Iris pigment epithelial cell (primary cell): ENCODE data around the gene IGF2BP2.

Experiments used
- DNase-seq: peaks from one replicate; pipeline ENCODE4 v3.0.0-alpha.2; 2011; ENCODE audit warnings: low read depth

IGF2BP2 gene

GRCh38 chr3:185732782-185733181 is 92.1 kb downstream of the IGF2BP2 start:
- DNase-seq = peak; percentile 96

DNA sequence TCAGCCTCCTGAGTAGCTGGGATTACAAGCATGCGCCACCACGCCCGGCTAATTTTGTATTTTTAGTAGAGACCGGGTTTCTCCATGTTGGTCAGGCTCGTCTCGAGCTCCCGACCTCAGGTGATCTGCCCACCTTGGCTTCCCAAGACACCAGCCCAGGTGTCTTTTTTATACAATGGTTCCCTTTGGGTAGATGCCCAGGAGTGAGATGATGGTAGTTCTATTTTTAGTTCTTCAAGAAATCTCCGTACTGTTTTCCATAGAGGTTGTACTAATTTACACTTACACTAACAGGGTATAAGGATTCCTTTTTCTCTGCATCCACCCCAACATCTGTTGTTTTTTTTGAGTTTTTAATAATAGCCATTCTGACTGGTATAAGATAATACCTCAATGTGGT is 94.3 kb downstream of the IGF2BP2 start:
- DNase-seq = no peak

DNA sequence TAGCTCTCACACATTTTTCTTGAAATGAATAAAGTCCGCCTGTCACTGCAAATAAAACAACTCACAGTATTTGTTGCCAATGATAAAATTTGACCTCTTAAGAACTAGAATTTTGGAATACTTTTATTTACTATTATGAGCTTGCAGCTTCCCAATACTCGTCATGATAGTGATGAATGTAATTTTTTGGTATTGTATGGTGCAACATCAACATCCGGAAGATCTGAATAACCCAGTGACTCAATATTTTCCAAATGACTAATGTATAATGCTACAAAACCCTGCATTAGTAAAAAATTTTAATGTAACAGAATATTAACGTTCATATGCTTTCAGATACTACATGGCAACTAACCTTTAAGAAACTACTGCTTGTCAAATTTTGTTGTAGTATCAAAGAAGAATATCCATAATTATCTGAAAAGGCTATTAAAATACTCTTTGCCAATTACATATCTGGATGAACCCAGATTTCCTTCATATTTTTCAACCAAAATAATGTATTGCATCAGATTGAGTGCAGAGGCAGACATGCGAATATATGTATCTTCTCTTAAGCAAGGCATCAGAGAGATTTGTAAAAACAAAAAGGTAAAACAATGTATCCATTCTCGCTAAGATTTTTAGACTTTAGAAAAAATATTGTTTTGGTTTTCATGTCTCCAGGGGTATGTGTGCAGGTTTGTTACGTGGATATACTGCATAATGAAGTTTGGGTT is 95.3 kb downstream of the IGF2BP2 start:
- DNase-seq = peak; percentile 95

- peak; percentile 70 for DNase-seq
Observed at GRCh38 chr3:185728630-185729336, 96.1 kb downstream of the IGF2BP2 start.

- DNase-seq = peak; percentile 39
Observed at GRCh38 chr3:185727873-185728272, 97.0 kb downstream of the IGF2BP2 start.

GRCh38 chr3:185726254-185726967 is 98.4 kb downstream of the IGF2BP2 start:
- peak; percentile 45 for DNase-seq

DNA sequence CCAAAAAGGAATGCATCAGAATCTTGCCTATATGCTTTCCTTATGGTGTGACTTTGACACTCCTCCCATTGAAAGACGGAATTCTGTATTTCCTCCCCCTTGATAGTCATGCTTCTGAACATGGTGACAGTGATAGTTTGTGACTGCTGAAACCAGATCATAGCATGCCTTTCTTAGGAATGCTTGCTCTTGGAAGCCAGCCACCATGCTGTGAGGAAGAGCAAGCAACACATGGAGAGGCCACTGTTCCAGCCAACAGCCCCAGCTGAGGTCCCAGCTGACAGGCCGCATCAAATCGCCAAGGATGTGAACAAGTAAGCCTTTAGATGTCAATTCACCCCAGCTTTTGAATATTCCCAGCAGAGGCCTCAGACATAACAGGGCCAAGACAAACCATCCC is 100.1 kb downstream of the IGF2BP2 start:
- DNase-seq = peak; percentile 69

- DNase-seq = no peak
Observed at GRCh38 chr3:185724251-185724650, 100.6 kb downstream of the IGF2BP2 start.

DNA sequence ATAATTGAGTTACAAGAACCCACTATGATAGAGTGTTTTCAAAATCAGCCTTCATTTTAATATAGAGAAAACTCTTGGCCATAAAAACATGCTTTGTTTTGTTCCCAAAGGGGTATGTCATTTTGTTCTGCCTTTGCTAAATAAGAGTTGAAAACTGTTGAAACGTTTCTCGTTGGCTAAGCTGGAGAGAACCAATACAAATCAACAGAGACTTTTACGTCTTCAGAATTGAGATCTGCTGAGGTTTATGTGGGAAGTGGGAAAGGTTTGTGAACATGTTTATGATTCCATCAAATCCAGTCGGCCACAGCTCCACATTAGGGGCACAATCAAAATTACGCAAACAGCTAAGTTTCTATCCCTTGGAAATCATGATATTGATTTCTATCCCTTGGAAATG is 102.0 kb downstream of the IGF2BP2 start:
- DNase-seq = no peak

DNA sequence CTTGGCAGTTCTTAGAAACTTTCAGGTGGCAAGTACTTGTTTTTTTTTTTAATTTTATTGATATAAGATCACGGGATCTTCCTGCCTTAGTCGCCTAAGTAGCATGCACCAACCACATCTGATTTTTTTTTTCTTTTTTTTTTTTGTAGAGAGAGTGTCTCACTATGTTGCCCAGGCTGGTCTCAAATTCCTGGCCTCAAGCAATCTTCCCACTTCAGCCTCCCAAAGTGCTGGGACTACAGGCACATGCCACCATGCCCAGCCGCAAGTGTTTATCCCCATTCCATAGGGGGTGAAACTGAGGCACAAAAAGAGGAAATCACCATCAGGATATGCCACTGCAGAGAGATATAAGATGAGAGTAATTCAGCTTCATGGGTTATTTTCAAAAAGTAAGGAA is 102.9 kb downstream of the IGF2BP2 start:
- DNase-seq = no peak

GRCh38 chr3:185720326-185720725 is 104.5 kb downstream of the IGF2BP2 start:
- no peak for DNase-seq

DNA sequence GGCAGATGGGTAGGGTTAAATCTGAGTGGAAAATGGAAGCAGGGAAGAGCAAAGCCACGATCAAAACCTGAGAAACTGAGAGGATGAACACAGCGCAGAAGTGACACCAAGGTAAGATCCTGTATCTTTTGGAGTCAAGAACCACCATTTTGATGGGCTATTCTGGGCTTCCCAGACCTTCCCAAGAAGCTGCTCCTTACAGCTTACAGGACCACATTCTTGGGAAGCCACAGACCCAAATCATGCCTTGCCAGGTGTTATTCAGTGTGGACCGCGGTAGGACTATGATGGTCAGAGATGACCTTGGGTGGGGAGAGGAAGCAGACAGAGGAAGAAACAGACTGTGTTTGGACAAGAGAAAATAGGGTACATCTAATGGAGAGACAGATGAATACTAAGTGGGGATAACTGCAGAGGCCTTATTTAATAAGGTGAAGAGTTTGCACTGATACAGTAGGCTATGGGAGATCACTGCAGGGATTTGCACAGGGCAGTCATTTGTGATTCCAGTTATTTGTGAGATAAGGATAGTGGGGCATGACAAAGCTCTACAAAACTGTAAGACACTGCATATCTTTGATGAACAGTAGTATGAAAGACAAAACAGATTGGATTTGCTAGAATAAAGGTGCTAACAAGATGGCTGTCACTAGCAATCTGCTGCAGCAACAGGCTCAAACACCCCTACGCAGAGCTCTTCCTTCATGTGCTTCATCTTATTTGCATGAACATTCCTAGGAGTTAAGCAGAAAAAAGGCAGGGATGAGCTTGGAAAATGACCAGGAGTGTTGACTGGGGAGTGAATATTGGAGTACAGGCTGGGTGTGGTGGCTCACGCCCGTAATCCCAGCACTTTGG is 105.9 kb downstream of the IGF2BP2 start:
- no peak for DNase-seq

- DNase-seq = no peak
Observed at GRCh38 chr3:185717627-185718402, 107.0 kb downstream of the IGF2BP2 start.

GRCh38 chr3:185717121-185717520 is 107.7 kb downstream of the IGF2BP2 start:
- peak; percentile 91 for DNase-seq

DNA sequence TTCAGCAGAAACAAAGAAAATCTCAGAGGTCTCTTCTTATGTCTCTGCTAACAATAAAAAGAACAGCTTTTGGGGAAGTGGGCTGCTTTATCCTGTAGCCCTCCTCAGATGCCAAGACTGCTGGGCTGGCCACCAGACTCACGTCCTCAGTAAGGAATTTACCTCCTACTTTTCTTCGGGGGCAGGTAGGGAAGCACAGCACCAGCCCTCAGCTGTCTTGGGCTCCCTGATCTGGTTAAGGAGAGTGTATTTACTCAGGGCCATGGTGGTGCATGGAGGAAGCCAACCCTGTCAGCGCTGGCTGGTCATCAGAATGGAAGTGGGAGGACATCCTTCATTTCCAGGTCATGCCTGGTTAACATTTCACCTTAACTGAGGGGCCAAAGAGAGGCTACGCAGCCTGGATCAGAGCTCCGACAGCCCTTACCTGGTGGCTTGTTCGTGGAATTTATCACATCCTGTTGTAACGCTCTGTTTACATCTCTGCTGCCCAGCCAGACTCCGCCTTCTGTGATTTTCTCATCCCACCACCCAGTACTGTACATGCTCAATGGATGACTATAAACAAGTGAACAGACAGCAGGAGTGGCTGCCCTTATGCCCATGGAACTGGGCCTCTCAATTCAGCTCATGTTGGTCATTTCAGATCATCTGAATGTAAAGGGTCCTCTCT is 108.3 kb downstream of the IGF2BP2 start:
- DNase-seq = peak; percentile 70

- DNase-seq = no peak
Observed at GRCh38 chr3:185715091-185715490, 109.8 kb downstream of the IGF2BP2 start.

GRCh38 chr3:185714085-185714484 is 110.8 kb downstream of the IGF2BP2 start:
- no peak for DNase-seq

GRCh38 chr3:185713015-185713414 is 111.8 kb downstream of the IGF2BP2 start:
- DNase-seq = no peak

- peak; percentile 65 for DNase-seq
Observed at GRCh38 chr3:185712337-185712736, 112.5 kb downstream of the IGF2BP2 start.

GRCh38 chr3:185711255-185711870 is 113.5 kb downstream of the IGF2BP2 start:
- peak; percentile 56 for DNase-seq
